ENCODE measurements around the gene TBC1D22A. TPM values are rescaled to one million over a fixed set of nuclear protein-coding genes. Genes with fewer than 3 reads are reported as not detected.

The TBC1D22A gene
- total and polyA plus RNA-seq, 9 of the 15 experiments (the other 6 are each of a cell fraction or from before 2014, with no cell fraction given) = 0.20 to 11.5 (median 5.2) TPM

- Histone ChIP-seq H3K9me1 (ENCODE audit: control insufficient read depth, insufficient read depth, low read length) (no peaks in the 10 kb centered on the region), H3K4me1 (replicated peaks in 1 of 2; ENCODE audit: control insufficient read depth in 2 of 2, insufficient read depth in 2 of 2, low read length in 2 of 2) (peaks cover 0 to 6% of the 10 kb centered on the region in 2 experiments; a peak in 1 of 5 replicates), H3K9me3 (replicated peaks; ENCODE audit: control insufficient read depth, insufficient read depth, low read depth, low read length) (no peaks in the 10 kb centered on the region), H3K27ac (ENCODE audit: extremely low read depth, low read depth, low read length) (no peak overlapping the region), H3K36me3 (ENCODE audit: control insufficient read depth, insufficient read depth, low read length) (no peaks in the 10 kb centered on the region), H3K27me3 (ENCODE audit: control insufficient read depth in 2 of 2, insufficient read depth in 2 of 2, low read length in 2 of 2) (no peaks in the 10 kb centered on the region), H2AFZ (ENCODE audit: low read depth, low read length) (no peak overlapping the region), H3K4me2 (ENCODE audit: insufficient read depth, low read length) (no peak overlapping the region), H3K79me2 (ENCODE audit: control insufficient read depth, insufficient read depth, low read length) (no peaks in the 10 kb centered on the region), H4K20me1 (replicated peaks; ENCODE audit: control insufficient read depth, insufficient read depth, low read length) (no peaks in the 10 kb centered on the region), H3K4me3 (no peak overlapping the region), H3K9ac (ENCODE audit: insufficient read depth in 1 of 2, low read depth in 2 of 2, low read length in 2 of 2) (no peak overlapping the region)
- in situ Hi-C loops (cut with MboI) = no loop called here
- TF ChIP-seq KDM1A (IDR thresholded peaks at IDR 0.05) (no peak), HMG20A (CRISPR knock-in tag; conservative IDR thresholded peaks at IDR 0.05) (no peak), CUX1 (CRISPR knock-in tag; IDR thresholded peaks at IDR 0.05) (no peak), ELF4 (CRISPR knock-in tag; IDR thresholded peaks at IDR 0.05) (no peak), ZNF23 (CRISPR knock-in tag; IDR thresholded peaks at IDR 0.05) (no peak), TCFL5 (CRISPR knock-in tag; conservative IDR thresholded peaks at IDR 0.05) (no peak), SMAD4 (CRISPR knock-in tag; conservative IDR thresholded peaks at IDR 0.05) (no peak), SRSF9 (IDR thresholded peaks at IDR 0.05; ENCODE audit: borderline replicate concordance, low read depth, low read length) (no peak), CC2D1A (IDR thresholded peaks at IDR 0.05) (no peak), ZNF143 (CRISPR knock-in tag; IDR thresholded peaks at IDR 0.05) (no peak)
- intact Hi-C loops (cut with micrococcal nuclease) = no loop called here
- ChIA-PET POLR2A (no interaction called here), CTCF (ENCODE audit: low intra/inter-chr PET ratio) (no interaction called here)
- no peak for ATAC-seq
- no peak for DNase-seq (ENCODE audit: extremely low read depth in 1 of 4, low spot score in 3 of 4)
- FAIRE-seq = no peak
- WGBS (ENCODE audit: insufficient coverage, low coverage, missing lambda C conversion rate) = 70% methylated on average over 9 of the region's 9 CpGs
- no TSS peak for BruUV-seq (replicated peaks)
Observed at GRCh38 chr22:47169801-47170140, 407.3 kb downstream of the TBC1D22A start.

All from K562 (cell line).